GM19239 (cell line): ENCODE measurements around the gene DBN1.
"Not testable (repeated sequence)": the region's sequence is repeated elsewhere in the genome, so short reads cannot be mapped to it uniquely, and the experiment has no call there.

Experiments
- DNase-seq: peaks from one replicate; pipeline ENCODE4 v3.0.0; 2011; ENCODE audit warnings: low spot score; ENCODE audit not compliant: insufficient read length
- FAIRE-seq: peaks from 2 replicates; lab custom pipeline; 2011; peaks lifted over from hg19 to GRCh38; lab: Jason Lieb, UNC

Gene DBN1

DNA sequence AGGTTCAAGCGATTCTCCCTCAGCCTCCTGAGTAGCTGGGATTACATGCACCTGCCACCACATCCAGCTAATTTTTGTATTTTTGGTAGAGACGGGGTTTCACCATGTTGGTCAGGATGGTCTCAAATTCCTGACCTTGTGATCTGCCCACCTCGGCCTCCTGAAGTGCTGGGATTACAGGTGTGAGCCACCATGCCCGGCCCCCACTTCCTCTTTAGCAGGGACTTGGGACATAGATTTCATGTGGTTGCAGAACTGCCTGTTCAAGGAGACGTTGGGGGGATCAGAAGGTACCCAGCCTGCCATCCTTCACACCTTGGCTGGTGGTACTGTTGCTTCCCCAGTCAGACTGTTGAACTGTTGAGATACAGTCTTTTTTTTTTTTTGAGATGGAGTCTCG is 56.4 kb downstream of the DBN1 start:
- FAIRE-seq, DNase-seq: not testable (repeated sequence)

DNA sequence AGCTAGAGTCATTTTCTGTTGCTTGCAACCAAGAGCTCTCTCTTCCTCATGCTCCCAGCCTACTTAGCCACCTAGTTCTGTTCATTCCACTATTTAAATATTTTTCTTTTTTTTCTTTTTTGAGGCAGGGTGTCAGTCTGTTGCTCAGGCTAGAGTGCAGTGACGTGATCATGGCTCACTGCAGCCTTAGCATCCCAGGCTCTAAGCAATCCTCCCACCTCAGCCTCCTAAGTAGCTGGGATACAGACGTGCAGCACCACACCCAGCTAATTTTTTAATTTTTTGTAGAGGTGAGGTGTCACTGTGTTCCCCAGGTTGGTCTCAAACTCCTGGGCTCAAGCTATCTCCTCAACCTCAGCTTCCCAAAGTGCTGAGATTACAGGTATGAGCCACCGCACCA is 59.0 kb downstream of the DBN1 start:
- FAIRE-seq: no peak
- DNase-seq: no peak

DNA sequence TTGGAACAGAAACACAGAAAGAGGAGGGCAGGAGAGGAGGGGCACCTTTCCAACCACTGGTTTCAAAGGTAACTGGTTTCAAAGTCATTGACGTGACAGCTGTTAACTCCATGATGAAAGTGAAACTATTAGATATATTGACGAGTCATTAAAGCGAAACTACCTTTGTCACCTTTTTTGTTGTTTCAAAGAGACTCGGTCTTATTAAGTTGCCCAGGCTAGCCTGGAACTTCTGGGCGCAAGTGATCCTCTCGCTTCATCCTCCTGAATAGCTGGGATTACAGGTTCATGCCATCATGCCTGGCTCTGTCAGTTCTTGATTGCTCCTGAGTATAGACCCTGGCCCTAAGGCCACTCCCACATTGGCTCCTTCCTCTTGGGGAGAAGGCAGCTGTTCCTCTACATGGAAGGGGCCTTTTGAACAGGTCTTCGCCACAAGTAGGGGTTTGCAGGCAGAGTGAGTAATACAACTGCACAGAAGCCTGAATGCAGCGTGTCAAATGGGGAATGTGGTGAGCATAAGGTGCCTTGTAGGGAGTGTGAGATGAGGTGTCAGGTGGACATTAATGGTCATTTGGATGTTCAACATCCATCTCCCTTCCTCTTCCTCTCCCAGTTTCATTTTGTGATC is 60.7 kb downstream of the DBN1 start:
- FAIRE-seq (peak; percentile 96), DNase-seq (no peak)

DNA sequence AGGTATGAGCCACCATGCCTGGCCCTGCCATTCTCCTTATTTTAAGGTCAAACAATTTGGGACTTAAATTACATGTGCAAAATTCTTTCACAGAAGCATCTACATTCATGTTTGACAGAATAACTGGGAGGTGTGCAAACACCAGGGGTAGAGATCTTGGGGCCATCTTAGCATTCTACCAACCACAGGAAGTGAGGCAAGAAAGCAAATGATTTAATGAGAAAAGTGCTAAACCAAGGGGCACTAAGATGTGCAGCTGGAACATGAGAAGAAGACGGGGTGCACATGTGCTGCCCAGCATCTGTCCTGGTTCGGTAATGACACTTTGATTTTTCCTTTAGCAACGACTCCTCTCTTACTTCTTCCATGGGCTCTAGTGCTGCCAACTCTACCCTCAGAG is 62.9 kb downstream of the DBN1 start:
- FAIRE-seq (peak; percentile 75), DNase-seq (no peak)

DNA sequence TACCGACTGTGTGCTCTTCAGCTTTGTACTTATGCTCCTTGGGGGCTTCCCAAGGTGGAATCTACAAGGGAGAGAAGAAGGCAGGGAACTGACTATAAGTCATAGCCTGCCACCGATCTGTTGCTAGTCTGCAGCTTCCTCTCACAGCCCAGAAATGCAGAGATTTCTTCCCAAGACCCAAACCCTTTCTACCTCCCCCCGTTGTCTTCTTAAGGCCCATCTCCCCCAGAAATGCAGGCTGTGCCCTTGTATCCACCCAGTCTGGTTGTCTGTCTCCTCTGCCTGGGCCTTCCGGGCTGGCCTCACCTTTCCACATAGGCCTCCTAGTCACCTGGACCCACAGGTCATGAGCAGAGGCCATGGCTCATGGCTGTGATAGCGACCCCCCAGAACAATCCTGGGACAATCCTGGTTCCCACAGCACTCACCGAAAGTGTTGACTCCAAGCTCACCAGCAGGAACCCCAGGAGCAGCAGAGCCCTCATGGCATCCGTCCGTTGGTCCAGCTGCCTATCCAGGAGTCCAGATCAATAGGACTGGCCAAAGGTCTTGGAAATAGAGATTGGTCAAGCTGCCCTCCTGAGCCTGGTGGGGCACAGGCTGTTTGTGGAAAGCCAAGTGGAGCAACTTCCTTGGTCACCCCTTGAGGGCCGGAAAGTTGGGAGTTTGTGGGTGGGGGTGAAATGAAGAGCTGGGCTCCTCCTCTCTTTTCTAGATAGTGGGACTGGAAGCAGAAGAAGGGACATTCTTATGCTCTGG is 64.2 kb downstream of the DBN1 start, which contains the start of gene F12:
Gene F12, minus strand, starts transcription at position 522 of the 759 bp plus-strand sequence. Its CDS starts 37 bp downstream, at position 485.
- no peak for DNase-seq
- FAIRE-seq: no peak
